ENCODE results near the gene CD300LG. TPM values are rescaled to one million over a fixed set of nuclear protein-coding genes. Genes with fewer than 3 reads are reported as not detected.
"Not testable (repeated sequence)": the region's sequence is repeated elsewhere in the genome, so short reads cannot be mapped to it uniquely, and the experiment has no call there.

CD300LG gene
- total RNA-seq, 1 donor from 2014 or later = 17.5 TPM

DNA sequence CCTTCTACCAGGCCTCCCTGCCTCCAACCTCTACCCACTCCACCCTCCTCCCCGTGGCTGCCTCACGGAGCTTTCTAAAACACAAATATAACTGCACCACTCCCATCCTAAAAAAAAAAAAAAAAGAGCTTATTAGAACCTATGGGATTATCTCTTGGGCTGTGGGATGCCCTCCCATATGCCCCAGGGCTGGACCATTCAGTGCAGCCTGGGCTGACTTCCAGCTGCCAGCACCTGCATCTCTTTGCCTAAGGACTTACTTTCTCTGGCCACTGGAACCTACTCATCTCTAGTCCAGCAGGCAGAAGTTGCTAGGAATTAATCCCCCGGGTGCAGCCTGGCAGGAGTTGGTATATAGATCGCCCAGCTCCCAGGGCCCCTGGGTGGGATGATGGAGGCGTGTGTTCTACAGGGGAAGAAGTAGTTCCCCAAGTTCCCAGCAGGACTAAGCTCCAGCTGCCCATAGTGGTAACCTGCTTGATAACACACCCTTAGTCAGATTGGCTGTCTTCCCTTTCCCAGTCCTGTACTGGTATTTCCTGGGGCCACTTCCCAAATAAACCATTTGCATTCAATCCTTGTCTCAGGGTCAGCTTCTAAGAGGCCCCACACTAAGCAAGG, 24.3 kb upstream of the CD300LG start:
- ATAC-seq (ENCODE audit: poor library complexity) = peak; percentile 26

DNA sequence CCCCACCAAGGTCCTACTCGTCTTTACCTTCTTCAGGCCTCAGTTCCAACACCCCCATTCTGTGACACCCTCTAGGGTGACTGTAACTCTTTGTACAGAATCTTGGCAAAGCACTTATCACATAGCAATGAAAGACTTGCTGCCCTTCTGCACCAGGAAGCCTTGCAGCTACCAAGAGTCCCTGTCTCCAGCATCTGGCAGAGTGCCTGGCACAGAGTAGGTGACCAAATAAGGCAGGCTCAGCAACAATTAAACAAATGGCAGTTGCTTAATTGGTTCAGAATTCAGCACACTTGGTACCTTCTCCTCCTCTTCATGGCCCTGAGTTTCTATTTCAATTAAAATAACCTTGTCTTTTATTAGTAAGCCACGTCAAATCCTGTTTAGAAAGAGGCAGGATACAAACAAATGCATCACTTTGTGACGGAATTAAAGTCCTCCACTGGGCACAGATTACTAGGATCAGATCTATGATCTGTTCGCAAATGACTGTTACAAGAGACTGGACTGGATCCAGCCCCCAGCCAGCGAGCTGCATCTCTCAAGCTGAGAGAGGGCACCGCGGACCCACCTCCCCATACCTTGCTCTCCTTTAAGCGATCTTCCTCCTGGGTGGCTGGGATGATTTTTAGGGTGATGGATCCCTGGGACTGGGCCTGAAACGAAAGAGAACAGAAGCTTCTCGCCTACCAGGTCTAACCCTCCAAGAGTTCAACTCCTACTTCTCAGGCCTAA, 23.5 kb upstream of the CD300LG start:
- DNase-seq (peak; percentile 79), ATAC-seq (ENCODE audit: poor library complexity) (peak; percentile 76)
- intact Hi-C loops (cut with DNase I) = no loop called here

More for the DNA sequence above, 24.3 kb upstream of the CD300LG start:
- intact Hi-C loops (cut with DNase I) = no loop called here
- no peak for DNase-seq

DNA sequence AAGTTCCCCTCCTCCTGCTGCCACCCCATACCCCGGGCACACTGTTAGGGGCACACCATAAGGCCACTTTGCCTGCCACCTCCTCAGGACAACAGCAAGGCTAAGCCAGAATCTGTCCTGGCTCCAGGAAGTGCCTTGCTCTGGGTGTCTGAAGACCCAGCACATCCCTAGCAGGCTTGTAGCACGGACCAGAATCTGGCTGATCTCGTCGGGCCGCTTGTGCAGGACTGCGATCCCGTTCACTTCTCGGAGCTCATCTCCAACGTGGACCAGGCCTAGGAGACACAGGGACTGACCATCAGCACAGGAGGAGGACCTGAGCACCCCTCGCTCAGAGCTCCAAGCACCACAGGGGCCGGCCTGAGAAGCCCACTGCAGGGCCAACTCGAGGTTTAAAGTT, 21.4 kb upstream of the CD300LG start:
- no peak for DNase-seq
- ATAC-seq (ENCODE audit: poor library complexity) = no peak
- intact Hi-C loops (cut with DNase I) = no loop called here

DNA sequence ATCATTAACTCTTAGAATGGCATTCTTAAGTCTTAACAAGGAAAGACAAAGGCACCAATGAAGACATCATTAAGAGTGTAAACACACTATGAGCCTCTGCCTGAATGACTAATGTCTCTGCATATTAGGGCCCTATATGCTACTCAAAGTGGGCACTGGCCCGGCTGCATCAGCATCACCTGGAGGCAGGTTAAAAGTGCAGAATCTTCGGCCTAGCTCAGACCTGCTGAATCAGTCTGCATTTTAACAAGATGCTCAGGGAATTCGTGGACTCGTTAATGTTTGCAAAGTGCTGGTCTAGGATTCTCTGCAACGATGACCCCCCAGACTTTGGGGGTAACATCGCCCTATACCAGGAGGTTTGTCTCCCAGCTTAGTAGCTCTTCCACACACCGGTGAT, 20.8 kb upstream of the CD300LG start:
- ATAC-seq (ENCODE audit: poor library complexity) (no peak), DNase-seq (no peak)
- intact Hi-C loops (cut with DNase I) = no loop called here

DNA sequence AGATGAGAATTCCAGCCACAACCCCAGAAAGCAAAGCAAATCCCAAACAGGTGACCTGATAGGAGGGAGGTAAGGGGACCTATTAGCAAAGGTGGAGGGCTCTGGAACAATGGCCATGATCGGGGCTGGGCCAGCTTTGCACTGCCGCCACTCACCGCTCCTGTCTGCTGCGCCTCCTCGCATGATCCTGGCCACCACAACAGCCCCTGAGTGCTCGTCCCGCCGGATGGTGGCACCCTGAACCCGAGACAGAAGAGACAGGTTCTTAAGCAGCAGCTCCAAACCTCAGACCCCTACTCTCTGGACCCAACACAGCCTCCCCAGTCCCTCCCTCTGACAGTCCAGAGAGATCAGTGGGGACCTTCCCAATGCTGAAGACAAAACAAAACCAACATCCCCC, 19.4 kb upstream of the CD300LG start:
- DNase-seq = no peak
- ATAC-seq (ENCODE audit: poor library complexity) = no peak
- intact Hi-C loops (cut with DNase I) = no loop called here

DNA sequence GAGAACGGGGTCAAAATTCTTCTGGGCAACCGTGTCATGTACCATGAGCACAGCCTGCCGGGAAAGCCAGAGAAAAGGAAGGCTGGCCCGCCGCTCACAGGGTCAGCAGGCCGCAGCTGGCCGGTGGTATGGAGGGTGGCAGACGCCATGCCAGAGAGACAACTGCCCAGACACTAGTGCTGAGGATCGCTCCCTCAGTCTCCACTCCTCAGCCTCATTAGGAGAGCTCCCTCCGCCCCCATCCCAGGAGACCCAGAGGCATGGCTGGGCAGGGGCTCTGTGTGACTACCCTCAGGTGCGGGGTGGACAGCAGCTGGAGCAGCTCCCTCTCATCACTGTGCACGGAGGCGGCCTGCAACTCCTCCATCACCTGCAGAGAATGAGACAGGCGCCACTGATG, 17.2 kb upstream of the CD300LG start:
- intact Hi-C loops (cut with DNase I) = no loop called here
- ATAC-seq (ENCODE audit: poor library complexity) = no peak

DNA sequence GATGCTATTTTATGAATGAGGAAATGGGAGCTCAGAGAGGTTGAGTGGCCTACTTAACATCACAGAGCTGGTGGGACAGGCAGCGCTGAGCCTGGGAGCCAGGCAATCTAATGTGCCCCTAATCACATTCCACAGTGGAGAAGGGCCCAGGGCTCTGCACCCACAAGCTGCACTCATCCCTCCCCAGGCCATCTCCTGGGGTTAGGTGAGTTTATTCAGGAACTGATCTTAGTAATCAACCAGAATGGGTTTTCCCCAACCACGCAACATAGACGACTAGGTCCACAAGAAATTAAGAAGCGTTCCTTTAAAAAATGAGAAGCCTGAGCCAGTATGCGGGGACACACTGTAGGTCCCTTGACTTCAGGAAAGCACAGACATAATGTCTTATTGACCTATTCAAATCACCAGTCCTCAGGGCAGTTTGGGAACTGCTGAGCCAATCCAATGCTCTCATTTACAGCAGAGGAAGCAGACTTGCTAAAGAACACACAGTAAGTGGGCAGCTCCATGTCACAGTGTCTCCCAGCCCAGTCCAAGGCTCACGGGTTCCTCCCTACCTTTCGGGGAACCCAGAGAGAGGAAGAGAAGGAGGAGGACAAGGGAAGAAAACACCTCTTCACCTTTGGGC, 16.4 kb upstream of the CD300LG start:
- DNase-seq (no peak), ATAC-seq (ENCODE audit: poor library complexity) (no peak)
- intact Hi-C loops (cut with DNase I) = no loop called here

More for the DNA sequence above, 17.2 kb upstream of the CD300LG start:
- DNase-seq = no peak

DNA sequence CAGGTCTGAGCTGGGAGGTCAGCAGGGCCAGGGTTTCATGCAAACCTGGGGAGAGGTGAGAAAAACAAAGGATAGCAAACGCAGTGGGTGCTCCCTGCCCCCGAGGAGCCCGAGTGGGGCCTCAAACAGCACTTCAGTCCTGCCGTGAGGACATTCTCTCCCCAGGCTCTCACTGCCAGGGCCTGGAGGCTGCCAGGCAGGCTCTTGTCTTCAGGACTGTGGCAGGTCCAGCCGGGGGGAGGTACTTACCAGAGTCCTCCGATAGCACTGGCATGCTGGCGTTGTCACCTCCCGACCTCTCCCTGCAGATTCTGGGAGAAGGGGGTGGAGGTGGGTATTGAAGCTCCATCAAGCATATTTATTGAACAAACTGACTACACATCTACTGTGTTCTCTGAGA, 15.3 kb upstream of the CD300LG start:
- intact Hi-C loops (cut with DNase I) = no loop called here
- peak; percentile 89 for DNase-seq
- peak; percentile 73 for ATAC-seq (ENCODE audit: poor library complexity)

DNA sequence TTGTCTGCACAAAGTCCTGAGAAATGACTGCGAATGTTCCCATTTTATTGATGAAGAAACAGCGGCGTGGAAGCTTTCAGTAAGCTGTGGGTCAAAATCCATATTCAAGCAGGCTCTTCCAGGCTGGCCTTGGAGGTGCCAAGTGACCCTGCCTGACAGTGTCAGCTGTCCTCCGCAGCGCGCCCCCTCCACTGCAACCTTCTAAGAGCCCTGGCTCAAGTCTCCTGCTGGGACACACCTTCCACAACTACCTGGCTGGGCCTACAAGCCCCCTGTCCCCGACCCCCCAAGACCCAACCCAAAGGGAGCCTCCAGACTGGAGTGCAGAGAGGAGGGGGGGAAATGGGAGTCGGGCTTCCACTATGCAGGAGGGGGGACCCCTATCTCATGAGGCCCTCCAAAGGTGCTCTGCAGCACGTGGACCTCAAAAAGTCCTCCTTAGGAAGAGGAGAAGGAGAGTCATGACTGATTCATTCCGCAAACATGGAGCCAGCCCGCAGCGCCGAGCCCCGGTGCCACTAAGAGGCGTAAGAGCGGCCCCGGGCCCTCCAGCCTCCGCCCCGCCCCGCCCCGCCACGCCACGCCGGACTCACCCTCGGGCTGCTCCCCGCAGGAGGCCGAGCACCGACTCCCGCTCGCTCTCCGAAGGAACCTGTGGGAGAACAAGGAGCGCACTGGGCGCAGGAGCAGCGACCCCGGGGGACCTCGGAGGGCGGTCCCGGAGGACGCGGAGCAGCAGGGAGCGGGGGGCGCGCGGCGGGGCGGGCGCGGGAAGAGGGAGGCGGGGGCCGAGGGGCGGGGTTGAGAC, 14.6 kb upstream of the CD300LG start:
- peak; percentile 65 for ATAC-seq (ENCODE audit: poor library complexity)
- intact Hi-C loops (cut with DNase I) = no loop called here
- peak; percentile 81 for DNase-seq

DNA sequence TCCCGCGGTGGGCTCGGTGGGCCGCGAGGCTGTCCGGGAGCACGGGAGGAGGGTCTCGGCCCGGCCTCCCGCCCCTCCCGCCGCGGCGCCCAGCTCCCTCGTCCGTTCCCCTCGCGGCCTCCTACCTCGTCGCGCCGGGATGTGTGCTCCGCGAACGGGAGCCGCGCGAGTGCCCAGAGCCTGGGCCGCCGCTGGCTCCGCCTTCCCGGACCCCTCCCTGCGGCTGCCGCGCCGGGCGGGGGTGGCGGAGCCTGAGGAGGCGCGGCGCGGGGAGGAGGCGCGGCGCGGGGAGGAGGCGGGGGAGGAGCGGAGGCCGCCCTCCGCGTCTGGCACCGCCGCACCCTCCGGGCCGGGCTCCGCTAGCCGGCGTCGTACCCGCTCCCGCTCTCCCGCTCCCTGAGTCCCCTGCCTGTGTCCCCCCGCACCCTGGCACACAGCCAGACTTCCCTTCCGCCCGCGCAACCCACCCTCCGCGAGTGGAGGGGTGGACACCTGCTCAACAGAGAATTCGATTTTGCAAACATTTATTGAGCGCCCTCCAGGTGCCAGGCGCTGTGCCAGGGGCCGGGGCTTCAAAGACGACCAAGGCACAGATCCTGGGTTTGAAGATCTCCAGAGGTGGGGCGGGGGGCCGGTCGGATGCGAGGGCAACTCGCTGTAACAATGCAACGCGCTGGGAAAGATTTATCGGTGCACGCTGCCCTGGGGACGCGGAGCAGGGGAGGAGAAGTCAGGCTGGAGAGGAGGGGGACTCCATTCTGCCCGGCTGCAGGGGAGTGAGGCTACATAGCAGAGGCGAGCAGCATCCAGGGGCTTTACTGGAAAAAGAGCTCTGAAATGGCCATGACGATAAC, 13.8 kb upstream of the CD300LG start, which contains the start of gene MPP3:
Gene MPP3, minus strand, starts transcription at position 171 of the 854 bp plus-strand sequence. CDS start 1,240 bp downstream, outside the sequence.
- intact Hi-C loops (cut with DNase I) = no loop called here
- peak; percentile 84 for DNase-seq
- peak; percentile 86 for ATAC-seq (ENCODE audit: poor library complexity)

DNA sequence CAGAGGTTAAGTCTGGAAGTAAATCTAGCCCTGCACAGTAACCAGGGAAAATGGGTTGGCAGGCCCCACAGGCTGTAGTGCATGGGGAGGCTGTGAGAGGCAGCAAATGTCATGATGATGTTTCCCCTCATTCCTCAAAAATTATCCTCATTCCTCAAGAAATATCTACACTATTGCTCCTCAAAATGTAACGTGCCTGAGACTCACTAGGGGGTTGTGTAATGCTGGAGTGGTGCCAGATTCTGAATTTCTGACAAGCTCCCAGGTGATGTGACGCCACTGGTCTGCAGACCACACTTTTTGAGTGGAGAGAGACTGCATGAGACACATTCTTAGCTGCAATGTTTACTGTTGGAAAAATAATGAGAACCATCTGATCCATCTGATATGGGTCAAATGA, 12.9 kb upstream of the CD300LG start:
- intact Hi-C loops (cut with DNase I) = no loop called here
- DNase-seq (no peak), ATAC-seq (ENCODE audit: poor library complexity) (no peak)

DNA sequence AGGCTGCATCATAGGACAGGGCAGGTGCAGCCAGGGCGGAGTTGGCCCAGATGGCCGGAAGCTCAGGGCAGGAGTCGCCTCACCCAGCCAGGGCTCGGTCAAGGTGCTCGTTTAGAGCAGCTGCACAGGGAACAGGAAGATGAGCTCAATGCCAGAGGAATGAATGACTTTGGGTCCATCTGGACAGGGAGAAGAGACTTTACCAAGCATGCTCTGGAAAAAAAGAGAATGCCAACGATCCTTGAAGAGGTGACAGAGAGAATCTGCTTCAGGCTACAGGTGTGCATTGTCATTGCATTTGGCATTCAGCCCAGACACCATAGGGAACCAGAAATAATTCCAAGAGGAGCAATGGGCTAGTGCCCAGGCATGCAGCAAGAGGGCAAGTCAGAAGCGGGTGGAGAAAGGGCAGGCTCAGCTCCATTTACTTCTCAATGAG, 7.3 kb upstream of the CD300LG start:
- ATAC-seq (ENCODE audit: poor library complexity) = peak; percentile 46
- DNase-seq = no peak
- intact Hi-C loops (cut with DNase I) = loop anchor here (10.0 kb wide), 1 partner anchor 145 kb away; no protein-coding TSS in a partner anchor

DNA sequence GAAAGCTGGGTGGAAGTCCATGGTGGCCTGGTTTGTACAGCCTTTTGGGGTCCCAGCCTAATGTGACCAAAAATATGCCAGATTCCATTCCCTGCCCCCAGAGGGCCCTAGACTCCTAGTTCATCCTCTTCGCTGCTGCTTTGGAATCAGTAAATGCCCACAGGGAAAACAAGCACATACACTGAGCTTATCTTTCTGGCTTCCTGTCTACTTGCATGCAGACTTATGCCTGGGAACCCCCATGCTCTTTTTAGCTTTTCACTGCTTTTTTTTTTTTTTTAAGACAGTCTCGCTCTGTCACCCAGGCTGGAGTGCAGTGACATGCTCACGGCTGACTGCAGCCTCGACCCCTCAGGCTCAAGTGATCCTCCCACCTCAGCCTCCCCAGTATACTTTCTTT, 6.2 kb upstream of the CD300LG start:
- ATAC-seq (ENCODE audit: poor library complexity) (peak; percentile 54), DNase-seq (no peak)
- intact Hi-C loops (cut with DNase I) = loop anchor here (10.0 kb wide), 1 partner anchor 146 kb away; no protein-coding TSS in a partner anchor

DNA sequence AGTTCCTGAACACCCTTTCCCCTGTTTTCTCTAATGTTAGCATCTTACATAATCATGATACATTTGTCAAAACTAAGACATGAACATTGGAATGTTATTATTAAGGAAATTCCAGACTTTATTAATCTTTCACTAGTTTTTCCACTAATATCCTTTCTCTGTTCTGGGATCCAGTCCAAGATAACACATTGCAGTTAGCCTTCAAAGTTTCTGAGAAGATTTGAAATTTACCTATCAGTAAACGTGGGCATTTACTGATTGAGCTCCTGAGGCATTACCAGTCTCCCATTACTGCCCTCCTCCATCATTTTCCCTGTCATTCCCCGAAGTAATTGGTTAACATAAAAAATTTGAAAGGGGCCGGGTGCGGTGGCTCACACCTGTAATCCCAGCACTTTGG, 5.7 kb upstream of the CD300LG start:
- DNase-seq (no peak), ATAC-seq (ENCODE audit: poor library complexity) (no peak)
- intact Hi-C loops (cut with DNase I) = loop anchor here (10.0 kb wide), 1 partner anchor 146 kb away; no protein-coding TSS in a partner anchor

DNA sequence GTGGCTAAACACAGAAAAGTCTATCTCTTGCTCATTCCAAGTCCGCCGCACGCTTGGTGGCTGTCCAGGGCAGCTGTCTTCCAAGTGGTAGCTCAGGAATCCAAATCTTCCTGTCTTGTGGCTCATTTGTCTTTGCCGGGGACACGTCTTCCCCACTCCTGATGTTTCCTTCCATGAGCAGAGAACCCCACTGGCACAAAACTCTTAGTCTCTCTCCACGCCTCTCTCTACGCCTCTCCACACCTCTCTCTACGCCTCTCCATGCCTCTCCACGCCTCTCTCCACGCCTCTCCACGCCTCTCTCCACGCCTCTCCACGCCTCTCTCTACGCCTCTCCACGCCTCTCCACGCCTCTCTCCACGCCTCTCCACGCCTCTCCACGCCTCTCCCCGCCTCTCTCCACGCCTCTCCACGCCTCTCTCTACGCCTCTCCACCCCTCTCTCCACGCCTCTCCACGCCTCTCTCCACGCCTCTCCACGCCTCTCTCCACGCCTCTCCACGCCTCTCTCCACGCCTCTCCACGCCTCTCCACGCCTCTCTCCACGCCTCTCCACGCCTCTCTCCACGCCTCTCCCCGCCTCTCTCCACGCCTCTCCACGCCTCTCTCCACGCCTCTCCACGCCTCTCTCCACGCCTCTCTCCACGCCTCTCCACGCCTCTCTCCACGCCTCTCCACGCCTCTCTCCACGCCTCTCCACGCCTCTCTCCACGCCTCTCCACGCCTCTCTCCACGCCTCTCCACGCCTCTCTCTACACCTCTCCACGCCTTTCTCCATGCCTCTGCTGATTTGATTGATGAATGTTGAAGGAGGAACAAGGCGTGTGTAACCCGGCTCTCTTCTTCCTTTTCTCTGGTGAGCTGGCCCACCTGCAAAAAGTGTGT, 4.6 kb upstream of the CD300LG start:
- intact Hi-C loops (cut with DNase I) = loop anchor here (10.0 kb wide), 1 partner anchor 148 kb away; no protein-coding TSS in a partner anchor
- not testable (repeated sequence) for ATAC-seq (ENCODE audit: poor library complexity); DNase-seq

DNA sequence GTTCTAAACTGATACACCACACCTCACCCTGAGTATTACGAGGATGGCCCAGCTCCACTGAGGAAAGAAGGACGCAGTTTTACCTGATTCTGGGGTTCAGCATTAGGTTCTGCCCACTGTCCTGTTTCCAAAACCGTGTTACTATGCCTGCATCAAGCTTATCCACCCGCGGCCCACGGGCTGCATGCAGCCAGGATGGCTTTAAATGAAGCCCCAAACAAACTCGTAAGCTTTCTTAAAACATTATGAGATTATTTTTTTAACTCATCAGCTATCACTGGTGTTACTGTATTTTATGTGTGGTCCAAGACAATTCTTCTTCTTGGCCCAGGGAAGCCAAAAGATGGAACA, 4.0 kb upstream of the CD300LG start:
- ATAC-seq (ENCODE audit: poor library complexity) = no peak
- DNase-seq = no peak
- intact Hi-C loops (cut with DNase I) = loop anchor here (10.0 kb wide), 1 partner anchor 148 kb away; no protein-coding TSS in a partner anchor

DNA sequence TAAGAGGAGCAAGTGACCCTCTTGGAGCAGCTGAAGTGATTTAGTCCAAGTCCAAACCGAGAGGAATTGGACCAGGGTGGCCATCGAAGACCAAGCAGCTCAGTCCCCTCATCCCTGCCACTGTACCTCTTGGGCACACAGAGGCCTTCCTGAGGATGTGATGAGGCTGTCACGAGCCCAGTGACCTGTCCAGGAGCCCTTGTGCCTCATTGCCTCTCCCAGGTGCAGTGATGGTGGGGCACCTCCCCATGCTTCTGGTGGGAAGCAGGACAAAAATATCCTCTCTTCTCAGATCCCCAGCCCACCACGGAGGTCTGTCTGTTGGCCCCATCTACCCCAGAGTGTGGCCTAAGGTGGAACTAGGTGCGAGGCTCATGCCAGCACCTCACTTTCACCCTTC, 2.7 kb upstream of the CD300LG start:
- no peak for ATAC-seq (ENCODE audit: poor library complexity)
- intact Hi-C loops (cut with DNase I) = loop anchor here (10.0 kb wide), 1 partner anchor 149 kb away; no protein-coding TSS in a partner anchor
- no peak for DNase-seq
